Activated T-cell treated with anti-CD3 and anti-CD28 coated beads, Interleukin-2, amount 50 U/mL, for 1 hour (primary cell): ENCODE measurements around the gene PCDHAC1.

ENCODE experiments used
- DNase-seq: peaks from one replicate; pipeline ENCODE4 v3.0.0-alpha.2; 2020

The PCDHAC1 gene

GRCh38 chr5:140969880-140970279 is 43.8 kb downstream of the PCDHAC1 start:
- DNase-seq: no peak

GRCh38 chr5:140973550-140973949 is 47.5 kb downstream of the PCDHAC1 start:
- DNase-seq: no peak

GRCh38 chr5:140977003-140977402 is 50.9 kb downstream of the PCDHAC1 start:
- DNase-seq: no peak

- DNase-seq: no peak
Measured at GRCh38 chr5:140978260-140978659, 52.2 kb downstream of the PCDHAC1 start.

- no peak for DNase-seq
Measured at GRCh38 chr5:140978983-140979382, 52.9 kb downstream of the PCDHAC1 start.
